Measurements from ENCODE around the gene EPHB1. TPM values are rescaled to one million over a fixed set of nuclear protein-coding genes. Genes with fewer than 3 reads are reported as not detected.

Gene EPHB1
- total RNA-seq, 4 donors from 2014 or later, result 0.74 to 2.2 (median 1.1) TPM

DNA sequence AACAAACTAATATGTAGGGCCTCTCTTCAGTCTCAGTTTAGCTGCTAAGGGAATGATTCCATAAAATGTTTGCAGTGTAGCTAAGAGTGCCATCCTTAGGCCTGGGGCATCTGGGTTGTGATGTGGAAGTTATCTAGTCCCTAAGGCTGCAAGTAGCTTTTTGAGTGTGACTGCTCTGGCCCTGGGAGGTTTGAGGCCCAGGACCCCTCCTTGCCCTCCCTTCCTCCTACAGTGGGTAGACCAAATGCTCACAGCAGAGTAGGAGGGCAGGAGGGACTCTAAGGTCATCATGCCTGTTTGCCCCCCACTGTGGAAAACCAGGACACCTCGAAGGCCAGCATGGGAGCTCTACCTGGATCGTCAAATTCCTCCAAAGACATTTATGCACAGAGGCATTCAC lies 115.0 kb downstream of the EPHB1 start:
- TF ChIP-seq, protein P1, sequence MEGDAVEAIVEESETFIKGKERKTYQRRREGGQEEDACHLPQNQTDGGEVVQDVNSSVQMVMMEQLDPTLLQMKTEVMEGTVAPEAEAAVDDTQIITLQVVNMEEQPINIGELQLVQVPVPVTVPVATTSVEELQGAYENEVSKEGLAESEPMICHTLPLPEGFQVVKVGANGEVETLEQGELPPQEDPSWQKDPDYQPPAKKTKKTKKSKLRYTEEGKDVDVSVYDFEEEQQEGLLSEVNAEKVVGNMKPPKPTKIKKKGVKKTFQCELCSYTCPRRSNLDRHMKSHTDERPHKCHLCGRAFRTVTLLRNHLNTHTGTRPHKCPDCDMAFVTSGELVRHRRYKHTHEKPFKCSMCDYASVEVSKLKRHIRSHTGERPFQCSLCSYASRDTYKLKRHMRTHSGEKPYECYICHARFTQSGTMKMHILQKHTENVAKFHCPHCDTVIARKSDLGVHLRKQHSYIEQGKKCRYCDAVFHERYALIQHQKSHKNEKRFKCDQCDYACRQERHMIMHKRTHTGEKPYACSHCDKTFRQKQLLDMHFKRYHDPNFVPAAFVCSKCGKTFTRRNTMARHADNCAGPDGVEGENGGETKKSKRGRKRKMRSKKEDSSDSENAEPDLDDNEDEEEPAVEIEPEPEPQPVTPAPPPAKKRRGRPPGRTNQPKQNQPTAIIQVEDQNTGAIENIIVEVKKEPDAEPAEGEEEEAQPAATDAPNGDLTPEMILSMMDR (IDR thresholded peaks at IDR 0.05), result no peak
- ATAC-seq (ENCODE audit: low FRiP score) (no peak), DNase-seq (ENCODE audit: low spot score) (no peak)

DNA sequence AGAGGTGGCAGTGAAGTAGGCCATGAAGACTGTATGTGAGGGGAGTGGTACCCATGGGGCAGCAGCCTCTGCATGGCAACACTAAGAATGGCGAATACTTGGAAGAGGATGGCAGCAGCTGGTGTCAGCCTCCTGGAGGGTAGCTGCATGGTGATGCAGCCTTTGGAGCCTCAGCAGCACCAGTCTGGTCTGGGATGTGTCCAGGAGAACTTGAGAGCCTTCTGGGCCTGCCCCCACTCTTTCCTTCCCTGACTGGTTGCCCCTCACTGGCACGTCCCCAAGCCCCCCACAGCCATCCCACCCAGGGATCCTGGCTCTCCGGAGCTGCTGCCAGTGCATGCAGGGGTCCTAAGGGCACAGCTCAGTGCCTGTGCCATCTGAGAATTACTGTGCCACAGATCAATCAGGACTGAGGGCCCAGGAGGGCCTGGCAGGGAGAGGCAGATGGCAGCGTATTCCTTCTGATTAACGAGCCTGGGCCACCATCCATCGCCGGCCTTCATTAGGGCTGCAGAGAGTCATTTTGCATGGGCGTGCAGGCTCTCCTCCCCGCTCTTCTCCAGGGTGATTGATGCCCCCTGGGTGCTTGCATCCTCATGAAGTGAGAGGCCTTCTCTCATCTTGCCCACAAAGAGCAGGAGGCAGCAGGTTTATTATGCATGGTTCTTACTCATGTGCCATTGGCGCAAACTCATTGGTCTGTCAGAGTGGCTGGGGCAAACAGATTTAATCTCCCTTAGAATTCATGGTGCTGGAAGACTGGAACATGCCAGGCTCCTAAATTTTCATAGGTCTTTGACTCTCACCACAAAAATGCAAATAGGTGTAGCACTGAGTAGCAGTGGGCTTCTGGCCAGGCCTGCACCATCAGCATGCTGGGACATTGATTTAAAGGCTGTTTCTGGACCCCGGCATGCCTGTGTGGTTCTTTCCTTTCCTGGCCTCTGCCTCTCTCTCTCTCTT lies 116.8 kb downstream of the EPHB1 start:
- no peak for ATAC-seq (ENCODE audit: low FRiP score)
- TF ChIP-seq, protein P1 (IDR thresholded peaks at IDR 0.05), result no peak
- DNase-seq (ENCODE audit: low spot score), result no peak

GRCh38 chr3:134916276-134916961 lies 121.4 kb downstream of the EPHB1 start:
- DNase-seq (ENCODE audit: low spot score), result no peak
- no peak for ATAC-seq (ENCODE audit: low FRiP score)
- TF ChIP-seq, protein P1 (IDR thresholded peaks at IDR 0.05), result no peak

GRCh38 chr3:134917631-134918030 lies 122.6 kb downstream of the EPHB1 start:
- ATAC-seq (ENCODE audit: low FRiP score) (no peak), DNase-seq (ENCODE audit: low spot score) (no peak)
- TF ChIP-seq, protein P1 (IDR thresholded peaks at IDR 0.05), result no peak

GRCh38 chr3:134918441-134918840 lies 123.4 kb downstream of the EPHB1 start:
- TF ChIP-seq, protein P1 (IDR thresholded peaks at IDR 0.05), result no peak
- ATAC-seq (ENCODE audit: low FRiP score), result no peak
- DNase-seq (ENCODE audit: low spot score), result no peak

- DNase-seq (ENCODE audit: low spot score) (no peak), ATAC-seq (ENCODE audit: low FRiP score) (no peak)
- TF ChIP-seq, protein P1 (IDR thresholded peaks at IDR 0.05), result no peak
Measured at GRCh38 chr3:134922101-134922500, 127.0 kb downstream of the EPHB1 start.

All from omental fat pad (tissue), 4 donors.